HG03103 (cell line): ENCODE results near the gene NCOA6.
"Not testable (repeated sequence)": the region's sequence is repeated elsewhere in the genome, so short reads cannot be mapped to it uniquely, and the experiment has no call there.

Experiments
- ATAC-seq: cut with Tn5 transposase; IDR thresholded peaks from one replicate; pipeline ENCODE4 v1.9.1; 2021; ENCODE audit warnings: low read depth; ENCODE audit not compliant: unreplicated experiment

NCOA6 gene

GRCh38 chr20:34780291-34780690, 45.2 kb downstream of the NCOA6 start:
- not testable (repeated sequence) for ATAC-seq

GRCh38 chr20:34776177-34776576, 49.3 kb downstream of the NCOA6 start:
- no peak for ATAC-seq

DNA sequence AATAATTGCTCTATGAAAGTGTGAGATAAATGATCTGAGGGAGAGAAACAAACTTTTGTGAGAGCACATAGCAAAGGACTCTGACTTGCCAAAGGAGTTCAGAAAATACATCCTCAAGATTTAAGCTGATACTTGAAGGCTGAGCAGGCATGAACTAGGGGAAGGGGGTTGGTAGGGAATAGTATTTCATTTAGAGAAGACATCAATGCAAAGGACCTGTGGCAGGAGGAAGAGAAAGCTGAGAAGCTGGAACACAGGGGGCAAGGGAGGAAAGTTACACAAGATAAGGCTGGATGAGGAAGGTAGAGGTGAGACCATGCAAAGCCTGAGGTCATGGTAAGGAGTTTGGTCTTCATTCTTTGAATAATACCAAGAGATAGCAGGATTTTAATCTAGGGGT, 50.6 kb downstream of the NCOA6 start:
- ATAC-seq: no peak

- ATAC-seq: no peak
Observed at GRCh38 chr20:34774449-34774848, 51.0 kb downstream of the NCOA6 start.

DNA sequence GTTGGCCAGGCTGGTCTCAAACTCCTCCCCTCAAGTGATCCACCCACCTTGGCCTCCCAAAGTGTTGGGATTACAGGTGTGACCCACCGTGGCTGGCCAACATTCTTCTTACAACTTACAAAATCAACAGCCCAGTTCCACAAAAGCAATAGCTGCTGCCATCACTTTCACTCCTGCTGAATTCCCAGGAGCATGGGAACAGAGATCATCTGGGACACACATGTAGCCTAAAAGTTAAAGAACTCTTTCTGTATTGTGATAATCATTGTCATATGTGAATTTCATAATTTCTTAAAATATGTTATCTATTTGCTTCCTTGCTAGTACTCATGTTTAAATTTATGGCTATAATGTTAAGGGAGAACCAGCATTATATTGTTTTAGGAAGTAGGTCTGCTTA, 51.7 kb downstream of the NCOA6 start:
- no peak for ATAC-seq

DNA sequence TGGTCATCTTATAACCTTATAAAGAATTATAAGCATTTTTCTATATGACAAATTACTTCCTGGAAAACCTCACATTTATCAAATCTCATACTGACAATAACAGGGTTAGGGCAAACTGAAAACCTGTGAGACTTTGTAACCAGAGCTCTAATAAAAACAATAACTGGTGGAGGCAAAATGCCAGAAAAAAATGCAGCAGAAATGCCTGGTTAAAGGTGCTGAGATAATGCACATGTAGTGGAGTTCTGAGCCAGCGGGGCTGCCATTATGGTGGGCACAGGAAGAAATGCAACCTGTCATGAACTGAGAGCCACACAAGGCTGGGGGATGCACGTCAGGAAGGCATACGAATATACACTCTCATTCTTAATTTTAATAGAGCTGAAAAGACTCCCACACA, 53.0 kb downstream of the NCOA6 start:
- ATAC-seq: no peak

- no peak for ATAC-seq
Observed at GRCh38 chr20:34771680-34772081, 53.8 kb downstream of the NCOA6 start.

DNA sequence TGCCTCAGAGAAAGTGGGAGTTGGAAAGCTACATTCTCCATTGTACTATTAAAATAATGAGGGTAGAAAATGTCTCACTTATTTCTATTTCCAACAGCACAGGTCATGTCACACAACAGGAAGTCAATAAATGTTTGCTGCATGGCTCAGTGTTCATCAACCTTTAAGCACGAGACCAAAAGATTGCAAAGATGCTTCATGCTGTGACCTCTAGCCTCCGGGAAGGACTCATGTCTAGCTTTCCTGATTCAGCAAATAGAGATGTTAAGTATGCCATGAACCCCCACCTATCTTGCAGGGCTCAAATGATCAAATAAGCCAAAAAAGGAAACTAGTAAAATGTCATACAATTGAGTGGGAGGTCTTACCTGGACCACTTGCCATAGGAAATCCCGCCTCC, 57.4 kb downstream of the NCOA6 start:
- ATAC-seq: no peak

GRCh38 chr20:34762031-34762555, 63.4 kb downstream of the NCOA6 start:
- ATAC-seq: no peak

GRCh38 chr20:34755367-34755766, 70.1 kb downstream of the NCOA6 start:
- no peak for ATAC-seq

GRCh38 chr20:34754611-34755010, 70.8 kb downstream of the NCOA6 start:
- no peak for ATAC-seq

DNA sequence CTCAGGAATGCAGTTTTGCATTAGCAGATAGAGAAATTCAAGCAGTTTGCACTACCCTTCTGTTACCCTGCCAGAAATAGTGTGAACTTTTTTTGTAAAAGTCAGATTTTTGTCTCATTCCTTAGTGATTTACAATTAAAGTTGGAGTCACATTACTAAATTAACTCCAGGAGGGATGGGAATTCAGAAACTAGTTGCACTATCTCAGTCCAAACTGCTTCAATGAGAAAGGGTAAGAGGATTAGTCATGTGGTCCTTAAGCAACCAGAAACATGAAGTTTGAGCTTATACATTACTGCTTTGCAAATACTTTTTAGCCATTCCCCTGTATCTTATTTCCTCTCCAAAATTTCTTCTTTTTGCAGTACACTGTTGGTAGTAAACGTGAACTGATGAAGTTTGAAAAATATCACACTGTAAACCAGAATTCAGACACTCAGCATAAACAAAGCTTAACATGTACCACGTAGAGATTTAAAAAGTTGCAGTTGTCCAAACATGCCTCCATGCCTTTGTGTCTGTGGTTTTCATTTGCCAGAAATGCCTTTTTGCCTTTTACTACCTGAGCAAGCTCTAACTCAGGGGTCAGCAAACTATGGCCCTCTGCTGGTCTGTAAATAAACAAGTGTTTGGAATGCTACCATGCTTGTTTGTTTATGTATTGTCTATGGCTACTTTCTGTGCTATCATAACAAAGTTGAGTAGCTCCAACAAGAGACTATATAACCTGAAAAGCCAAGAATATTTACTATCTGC, 71.6 kb downstream of the NCOA6 start:
- ATAC-seq: no peak

DNA sequence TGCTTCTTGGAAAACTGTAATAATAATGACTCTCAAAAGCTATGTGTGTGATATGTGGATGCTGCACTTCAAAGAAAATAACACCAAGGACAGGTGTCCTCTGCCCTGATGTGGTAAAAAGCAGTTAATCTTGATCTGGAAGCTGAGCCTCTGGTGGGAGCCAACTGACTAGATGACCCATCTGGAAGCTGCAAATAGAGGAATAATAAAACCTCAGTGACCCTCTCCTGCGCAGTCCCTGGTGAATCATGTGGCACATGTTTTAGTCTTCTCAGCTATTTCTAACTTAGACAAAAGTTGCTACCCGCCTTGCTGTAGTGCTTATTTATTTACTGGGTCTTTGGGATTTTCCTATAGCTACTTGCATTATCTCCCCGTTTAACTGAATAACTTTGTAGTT, 74.0 kb downstream of the NCOA6 start:
- ATAC-seq: no peak

DNA sequence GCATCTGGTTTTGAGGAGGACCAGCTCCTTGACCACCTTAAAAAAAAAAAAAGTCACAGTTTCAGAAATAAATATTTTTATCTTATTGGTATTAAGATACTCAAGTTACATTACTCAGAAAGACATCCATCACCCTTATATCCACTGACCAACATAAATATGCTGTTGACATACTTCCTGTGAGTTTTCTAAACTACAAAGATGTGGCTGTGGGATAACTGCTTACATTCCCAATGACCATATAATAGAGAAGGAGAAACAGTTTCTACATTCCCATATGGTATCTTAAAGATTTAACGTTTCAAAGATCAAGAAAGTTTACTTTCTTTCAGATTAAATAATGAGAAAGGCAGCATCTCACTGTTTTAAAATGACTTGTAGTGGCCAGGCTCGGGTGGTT, 75.0 kb downstream of the NCOA6 start:
- no peak for ATAC-seq

- ATAC-seq: no peak
Observed at GRCh38 chr20:34748709-34749108, 76.7 kb downstream of the NCOA6 start.

DNA sequence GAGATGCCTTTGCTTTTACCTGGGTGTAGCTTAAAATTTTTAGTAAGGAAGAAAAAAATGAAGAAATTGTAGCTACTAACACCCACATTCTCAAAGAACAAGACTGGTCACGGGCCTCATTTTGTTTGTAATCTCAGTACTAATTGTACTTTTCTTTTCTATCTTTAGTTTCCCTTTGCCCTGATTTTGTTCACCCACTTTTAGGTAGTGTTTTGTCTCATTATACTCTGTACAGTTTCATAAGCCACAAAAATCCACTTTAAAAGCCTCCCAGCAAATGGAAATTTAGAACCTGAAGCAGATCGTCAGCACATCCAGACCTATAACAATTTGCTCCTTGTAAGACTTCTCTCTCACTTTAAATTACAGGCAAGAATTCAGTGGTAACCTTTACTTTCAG, 78.0 kb downstream of the NCOA6 start:
- ATAC-seq: no peak

DNA sequence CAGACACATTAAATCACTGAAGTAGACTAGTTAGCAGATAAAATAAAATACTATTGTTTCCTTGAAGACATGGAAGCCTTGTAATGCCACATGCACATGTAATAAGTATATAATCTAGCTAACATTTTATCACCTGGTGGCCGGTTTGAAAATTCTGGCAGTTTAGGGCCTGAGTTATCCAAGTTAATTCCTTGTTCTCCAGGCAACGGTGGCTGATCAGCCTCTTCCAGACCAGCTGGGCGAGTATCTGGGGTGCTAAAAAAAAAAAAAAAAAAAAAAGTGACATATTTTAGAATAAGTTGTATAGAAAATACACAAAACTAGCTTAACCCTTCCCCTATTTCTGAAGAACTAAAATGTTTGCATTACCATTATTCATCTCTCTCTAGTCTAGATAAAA, 78.8 kb downstream of the NCOA6 start:
- no peak for ATAC-seq

GRCh38 chr20:34744847-34745246, 80.6 kb downstream of the NCOA6 start:
- ATAC-seq: no peak

DNA sequence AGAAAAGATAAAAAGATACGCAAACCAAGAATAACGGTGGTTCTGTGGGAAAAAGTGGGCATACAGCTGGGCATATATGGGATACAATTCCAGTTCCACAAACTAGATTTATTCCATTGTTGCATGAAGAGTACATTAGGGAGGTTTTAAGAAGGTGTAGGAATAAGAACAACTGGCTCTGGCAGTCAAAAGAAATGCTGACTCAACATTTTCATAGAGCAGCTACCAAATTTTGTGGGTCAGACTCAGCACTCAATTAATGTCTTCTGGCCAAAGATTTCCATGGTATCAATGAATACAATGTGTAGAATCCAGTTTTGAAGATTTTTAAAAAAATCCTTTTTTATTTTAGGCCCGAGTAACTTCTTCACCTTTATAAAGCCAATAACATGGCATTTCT, 81.1 kb downstream of the NCOA6 start:
- ATAC-seq: no peak

GRCh38 chr20:34743039-34743438, 82.4 kb downstream of the NCOA6 start:
- ATAC-seq: no peak

DNA sequence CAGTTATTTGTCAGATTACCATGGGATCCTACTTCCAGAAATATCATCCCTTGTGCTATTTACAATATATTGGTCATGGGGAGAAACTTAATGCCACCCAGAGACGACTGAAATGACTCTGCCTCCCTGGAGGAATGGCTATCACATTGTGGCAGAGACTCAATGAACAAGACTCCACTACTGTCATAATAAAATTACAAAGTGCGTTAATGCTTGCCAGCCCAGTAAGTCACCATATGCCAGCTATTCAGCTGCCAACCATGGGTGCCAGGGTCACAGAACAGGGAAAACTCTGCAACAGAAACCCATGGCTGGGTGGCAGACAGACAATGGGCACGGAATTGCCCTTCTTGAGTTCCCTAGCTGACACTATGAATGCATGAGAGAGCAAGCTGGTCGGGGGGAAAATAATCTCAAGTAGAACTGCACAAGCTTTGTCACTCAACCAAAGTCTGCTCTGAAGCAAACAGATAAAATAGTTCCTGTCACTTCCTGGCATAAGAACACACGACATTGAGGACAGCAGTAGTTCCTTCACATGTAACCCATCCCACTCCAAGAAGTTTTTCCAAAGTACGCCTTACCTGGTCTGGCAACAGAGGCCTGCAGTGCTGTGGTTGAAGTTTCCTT, 89.2 kb downstream of the NCOA6 start:
- no peak for ATAC-seq

DNA sequence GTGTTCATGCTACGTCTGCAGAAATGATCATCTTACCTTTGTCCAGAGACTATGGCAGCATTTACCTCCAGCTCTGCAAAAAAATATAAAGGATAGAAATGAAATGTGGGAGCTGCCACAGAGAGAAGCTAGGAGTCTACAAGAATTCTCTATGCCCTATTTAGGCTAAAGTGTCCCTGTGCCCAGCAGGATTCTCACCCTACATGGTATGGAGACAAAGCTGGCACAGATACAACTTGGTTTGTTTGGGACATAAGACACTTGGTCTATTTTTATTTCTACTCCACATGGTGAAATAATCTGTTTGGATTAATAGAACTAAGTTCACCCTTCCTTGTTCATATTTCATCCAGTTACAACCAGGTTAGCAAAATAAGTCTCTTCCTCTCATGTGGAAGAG, 92.9 kb downstream of the NCOA6 start:
- ATAC-seq: no peak
